ENCODE measurements around the gene PLA1A.

DNA sequence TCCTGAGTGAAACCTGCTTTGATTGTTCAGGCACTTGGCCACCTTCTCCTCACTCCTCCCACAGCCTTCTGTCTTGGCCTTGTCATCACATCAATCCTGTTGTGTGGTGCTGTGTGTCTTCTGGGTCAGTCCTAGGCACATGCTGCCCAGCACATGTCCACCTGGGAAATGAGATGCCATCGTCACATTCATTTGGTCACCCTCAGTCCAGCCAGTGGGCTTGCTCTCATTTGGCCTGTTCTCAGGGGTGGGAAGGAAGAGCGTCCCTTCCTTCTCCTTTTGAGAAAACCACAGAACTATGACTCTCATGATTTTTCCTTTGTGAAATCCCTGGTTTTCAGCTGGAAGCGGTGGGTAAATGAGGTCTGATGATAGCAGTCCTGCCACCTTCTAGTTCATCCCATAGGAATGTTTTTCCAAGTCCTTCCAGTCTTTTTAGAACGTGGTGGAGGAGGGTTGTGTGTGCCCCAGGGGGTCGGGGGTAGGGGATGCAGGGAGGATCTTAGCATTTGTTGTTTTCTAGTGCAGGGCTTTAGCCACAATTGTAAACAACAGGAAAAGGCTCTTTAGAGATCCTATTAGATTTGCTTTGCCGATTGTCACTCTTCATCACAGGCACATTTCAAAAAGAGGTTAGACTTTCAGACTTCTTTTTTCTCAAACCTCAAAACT is 8.4 kb upstream of the PLA1A start:
- TF ChIP-seq JUNB (IDR thresholded peaks at IDR 0.05) (no peak), NBN (IDR thresholded peaks at IDR 0.05) (no peak), POLR2AphosphoS2 (IDR thresholded peaks at IDR 0.05; ENCODE audit: low read depth, low read length) (no peak), RAD21 (IDR thresholded peaks at IDR 0.05; ENCODE audit: insufficient read depth, low read depth, low read length) (no peak), BHLHE40 (IDR thresholded peaks at IDR 0.05; ENCODE audit: borderline replicate concordance in 1 of 2, low read depth in 2 of 2, low read length in 1 of 2) (no peak), WRNIP1 (IDR thresholded peaks at IDR 0.05; ENCODE audit: borderline replicate concordance, low read depth, low read length) (no peak), BCLAF1 (IDR thresholded peaks at IDR 0.05) (no peak), E2F4 (IDR thresholded peaks at IDR 0.05; ENCODE audit: low read depth, low read length) (no peak), TAF1 (IDR thresholded peaks at IDR 0.05; ENCODE audit: borderline replicate concordance, low read depth, low read length) (no peak)
- TF ChIP-seq, protein P1, sequence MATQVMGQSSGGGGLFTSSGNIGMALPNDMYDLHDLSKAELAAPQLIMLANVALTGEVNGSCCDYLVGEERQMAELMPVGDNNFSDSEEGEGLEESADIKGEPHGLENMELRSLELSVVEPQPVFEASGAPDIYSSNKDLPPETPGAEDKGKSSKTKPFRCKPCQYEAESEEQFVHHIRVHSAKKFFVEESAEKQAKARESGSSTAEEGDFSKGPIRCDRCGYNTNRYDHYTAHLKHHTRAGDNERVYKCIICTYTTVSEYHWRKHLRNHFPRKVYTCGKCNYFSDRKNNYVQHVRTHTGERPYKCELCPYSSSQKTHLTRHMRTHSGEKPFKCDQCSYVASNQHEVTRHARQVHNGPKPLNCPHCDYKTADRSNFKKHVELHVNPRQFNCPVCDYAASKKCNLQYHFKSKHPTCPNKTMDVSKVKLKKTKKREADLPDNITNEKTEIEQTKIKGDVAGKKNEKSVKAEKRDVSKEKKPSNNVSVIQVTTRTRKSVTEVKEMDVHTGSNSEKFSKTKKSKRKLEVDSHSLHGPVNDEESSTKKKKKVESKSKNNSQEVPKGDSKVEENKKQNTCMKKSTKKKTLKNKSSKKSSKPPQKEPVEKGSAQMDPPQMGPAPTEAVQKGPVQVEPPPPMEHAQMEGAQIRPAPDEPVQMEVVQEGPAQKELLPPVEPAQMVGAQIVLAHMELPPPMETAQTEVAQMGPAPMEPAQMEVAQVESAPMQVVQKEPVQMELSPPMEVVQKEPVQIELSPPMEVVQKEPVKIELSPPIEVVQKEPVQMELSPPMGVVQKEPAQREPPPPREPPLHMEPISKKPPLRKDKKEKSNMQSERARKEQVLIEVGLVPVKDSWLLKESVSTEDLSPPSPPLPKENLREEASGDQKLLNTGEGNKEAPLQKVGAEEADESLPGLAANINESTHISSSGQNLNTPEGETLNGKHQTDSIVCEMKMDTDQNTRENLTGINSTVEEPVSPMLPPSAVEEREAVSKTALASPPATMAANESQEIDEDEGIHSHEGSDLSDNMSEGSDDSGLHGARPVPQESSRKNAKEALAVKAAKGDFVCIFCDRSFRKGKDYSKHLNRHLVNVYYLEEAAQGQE (IDR thresholded peaks at IDR 0.05; ENCODE audit: low read depth, low read length) = no peak

Data from GM12878 (cell line).